ENCODE data around the gene FNBP1L.

The FNBP1L gene

GRCh38 chr1:93578433-93578830 lies 130.5 kb downstream of the FNBP1L start:
- no peak overlapping the region for H2BK120ac ChIP-seq (ENCODE audit: low read depth, low read length)
- no peak overlapping the region for H3K4ac ChIP-seq (ENCODE audit: low read length)
- no peak overlapping the region for H4K91ac ChIP-seq (ENCODE audit: low read depth, low read length, poor library complexity)
- no peak overlapping the region for H2BK12ac ChIP-seq (ENCODE audit: low read length)
- H2AK5ac ChIP-seq (ENCODE audit: low read depth, low read length): no peak overlapping the region
- no peaks in the 10 kb centered on the region for H3K79me1 ChIP-seq (ENCODE audit: low read depth, low read length)
- no peak overlapping the region for H3K27ac ChIP-seq (replicated peaks; ENCODE audit: low read length)
- H3K18ac ChIP-seq (ENCODE audit: low read length): no peak overlapping the region
- WGBS, 2 donors (ENCODE audit: extremely low coverage in 2 of 2, insufficient read length in 2 of 2, insufficient replicate concordance in 1 of 2): no CpG with 5 or more reads among the region's 6 CpGs
- no peak overlapping the region for H3K14ac ChIP-seq (ENCODE audit: low read length)
- no peaks in the 10 kb centered on the region for H3K27me3 ChIP-seq (ENCODE audit: control insufficient read depth in 3 of 3, insufficient read depth in 3 of 3, low read depth in 1 of 3, low read length in 3 of 3)
- H2BK5ac ChIP-seq (ENCODE audit: low read length): no peak overlapping the region
- H3K23ac ChIP-seq (ENCODE audit: low read depth, low read length, poor library complexity): no peak overlapping the region
- no peak overlapping the region for H3K4me3 ChIP-seq (ENCODE audit: low read length in 2 of 2)
- no peak overlapping the region for H3K9ac ChIP-seq (ENCODE audit: low read depth, low read length, poor library complexity)
- H4K8ac ChIP-seq (ENCODE audit: low read depth, low read length): no peak overlapping the region
- H3K4me2 ChIP-seq (ENCODE audit: insufficient read depth, low read length, poor library complexity, severe bottlenecking): no peak overlapping the region
- H2AFZ ChIP-seq (ENCODE audit: low read length): no peak overlapping the region
- peaks cover 13 to 78% of the 10 kb centered on the region in 2 donors for H3K36me3 ChIP-seq (replicated peaks in 1 of 2; ENCODE audit: control insufficient read depth in 2 of 2, insufficient read depth in 2 of 2, low read length in 2 of 2)
- no peak overlapping the region for H2BK15ac ChIP-seq (ENCODE audit: low read length)
- no peak for DNase-seq (ENCODE audit: low spot score)
- peaks cover 21 to 25% of the 10 kb centered on the region in 2 donors for H3K4me1 ChIP-seq (ENCODE audit: control insufficient read depth in 2 of 2, insufficient read depth in 1 of 2, low read depth in 1 of 2, low read length in 2 of 2)
- no peaks in the 10 kb centered on the region for H3K9me3 ChIP-seq (replicated peaks in 1 of 2; ENCODE audit: control insufficient read depth in 2 of 2, insufficient read depth in 1 of 2, low read depth in 1 of 2, low read length in 2 of 2)

GRCh38 chr1:93578911-93579825 lies 131.2 kb downstream of the FNBP1L start:
- Histone ChIP-seq H3K4ac (ENCODE audit: low read length) (no peak overlapping the region), H2AK5ac (ENCODE audit: low read depth, low read length) (no peak overlapping the region), H2BK15ac (ENCODE audit: low read length) (no peak overlapping the region), H2BK120ac (ENCODE audit: low read depth, low read length) (no peak overlapping the region), H3K14ac (ENCODE audit: low read length) (no peak overlapping the region), H3K23ac (ENCODE audit: low read depth, low read length, poor library complexity) (peak overlapping the region; percentile 14), H3K27me3 (ENCODE audit: control insufficient read depth in 3 of 3, insufficient read depth in 3 of 3, low read depth in 1 of 3, low read length in 3 of 3) (no peaks in the 10 kb centered on the region), H3K36me3 (replicated peaks in 1 of 2; ENCODE audit: control insufficient read depth in 2 of 2, insufficient read depth in 2 of 2, low read length in 2 of 2) (peaks cover 16 to 78% of the 10 kb centered on the region in 2 donors), H3K79me1 (ENCODE audit: low read depth, low read length) (no peaks in the 10 kb centered on the region), H2BK5ac (ENCODE audit: low read length) (no peak overlapping the region), H2BK12ac (ENCODE audit: low read length) (no peak overlapping the region), H3K9me3 (replicated peaks in 1 of 2; ENCODE audit: control insufficient read depth in 2 of 2, insufficient read depth in 1 of 2, low read depth in 1 of 2, low read length in 2 of 2) (no peaks in the 10 kb centered on the region), H4K8ac (ENCODE audit: low read depth, low read length) (no peak overlapping the region), H3K4me1 (ENCODE audit: control insufficient read depth in 2 of 2, insufficient read depth in 1 of 2, low read depth in 1 of 2, low read length in 2 of 2) (peaks cover 21 to 25% of the 10 kb centered on the region in 2 donors), H3K9ac (ENCODE audit: low read depth, low read length, poor library complexity) (no peak overlapping the region), H2AFZ (ENCODE audit: low read length) (no peak overlapping the region), H3K4me3 (ENCODE audit: low read length in 2 of 2) (peak overlapping the region in 1 of 2 donors; percentile 3), H3K18ac (ENCODE audit: low read length) (peak overlapping the region; percentile 15), H3K27ac (replicated peaks; ENCODE audit: low read length) (no peak overlapping the region), H3K4me2 (ENCODE audit: insufficient read depth, low read length, poor library complexity, severe bottlenecking) (no peak overlapping the region), H4K91ac (ENCODE audit: low read depth, low read length, poor library complexity) (no peak overlapping the region)
- WGBS, 2 donors (ENCODE audit: extremely low coverage in 2 of 2, insufficient read length in 2 of 2, insufficient replicate concordance in 1 of 2): no CpG with 5 or more reads among the region's 11 CpGs
- no peak for DNase-seq (ENCODE audit: low spot score)

GRCh38 chr1:93579891-93580290 lies 132.0 kb downstream of the FNBP1L start:
- no peaks in the 10 kb centered on the region for H3K27me3 ChIP-seq (ENCODE audit: control insufficient read depth in 3 of 3, insufficient read depth in 3 of 3, low read depth in 1 of 3, low read length in 3 of 3)
- H3K9me3 ChIP-seq (replicated peaks in 1 of 2; ENCODE audit: control insufficient read depth in 2 of 2, insufficient read depth in 1 of 2, low read depth in 1 of 2, low read length in 2 of 2): no peaks in the 10 kb centered on the region
- H2BK5ac ChIP-seq (ENCODE audit: low read length): no peak overlapping the region
- no peak for DNase-seq (ENCODE audit: low spot score)
- no peaks in the 10 kb centered on the region for H3K79me1 ChIP-seq (ENCODE audit: low read depth, low read length)
- H2AFZ ChIP-seq (ENCODE audit: low read length): no peak overlapping the region
- no CpG with 5 or more reads among the region's 5 CpGs for WGBS, 2 donors (ENCODE audit: extremely low coverage in 2 of 2, insufficient read length in 2 of 2, insufficient replicate concordance in 1 of 2)
- no peak overlapping the region for H2AK5ac ChIP-seq (ENCODE audit: low read depth, low read length)
- H4K91ac ChIP-seq (ENCODE audit: low read depth, low read length, poor library complexity): no peak overlapping the region
- H3K27ac ChIP-seq (replicated peaks; ENCODE audit: low read length): no peak overlapping the region
- peak overlapping the region in 1 of 2 donors; percentile 3 for H3K4me3 ChIP-seq (ENCODE audit: low read length in 2 of 2)
- H3K36me3 ChIP-seq (replicated peaks in 1 of 2; ENCODE audit: control insufficient read depth in 2 of 2, insufficient read depth in 2 of 2, low read length in 2 of 2): peaks cover 16 to 78% of the 10 kb centered on the region in 2 donors
- no peak overlapping the region for H2BK15ac ChIP-seq (ENCODE audit: low read length)
- no peak overlapping the region for H2BK12ac ChIP-seq (ENCODE audit: low read length)
- H3K14ac ChIP-seq (ENCODE audit: low read length): no peak overlapping the region
- H3K23ac ChIP-seq (ENCODE audit: low read depth, low read length, poor library complexity): no peak overlapping the region
- no peak overlapping the region for H4K8ac ChIP-seq (ENCODE audit: low read depth, low read length)
- no peak overlapping the region for H2BK120ac ChIP-seq (ENCODE audit: low read depth, low read length)
- no peak overlapping the region for H3K18ac ChIP-seq (ENCODE audit: low read length)
- H3K4ac ChIP-seq (ENCODE audit: low read length): no peak overlapping the region
- no peak overlapping the region for H3K4me2 ChIP-seq (ENCODE audit: insufficient read depth, low read length, poor library complexity, severe bottlenecking)
- H3K9ac ChIP-seq (ENCODE audit: low read depth, low read length, poor library complexity): no peak overlapping the region
- H3K4me1 ChIP-seq (ENCODE audit: control insufficient read depth in 2 of 2, insufficient read depth in 1 of 2, low read depth in 1 of 2, low read length in 2 of 2): peaks cover 15 to 25% of the 10 kb centered on the region in 2 donors
